ENCODE data around the gene PTPN6.

PTPN6 gene

DNA sequence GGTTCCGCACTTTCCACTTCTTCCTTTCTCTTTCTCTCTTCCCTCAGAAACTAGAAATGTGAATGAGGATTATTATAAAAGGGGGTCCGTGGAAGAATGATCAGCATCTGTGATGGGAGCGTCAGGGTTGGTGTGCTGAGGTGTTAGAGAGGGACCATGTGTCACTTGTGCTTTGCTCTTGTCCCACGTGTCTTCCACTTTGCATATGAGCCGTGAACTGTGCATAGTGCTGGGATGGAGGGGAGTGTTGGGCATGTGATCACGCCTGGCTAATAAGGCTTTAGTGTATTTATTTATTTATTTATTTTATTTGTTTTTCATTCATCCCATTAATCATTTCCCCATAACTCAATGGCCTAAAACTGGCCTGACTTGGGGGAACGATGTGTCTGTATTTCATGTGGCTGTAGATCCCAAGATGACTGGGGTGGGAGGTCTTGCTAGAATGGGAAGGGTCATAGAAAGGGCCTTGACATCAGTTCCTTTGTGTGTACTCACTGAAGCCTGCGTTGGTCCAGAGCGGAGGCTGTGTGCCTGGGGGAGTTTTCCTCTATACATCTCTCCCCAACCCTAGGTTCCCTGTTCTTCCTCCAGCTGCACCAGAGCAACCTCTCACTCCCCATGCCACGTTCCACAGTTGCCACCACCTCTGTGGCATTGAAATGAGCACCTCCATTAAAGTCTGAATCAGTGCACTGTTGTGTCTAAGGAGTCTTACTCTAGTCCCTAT is 28.0 kb upstream of the PTPN6 start:
- no peak for DNase-seq

DNA sequence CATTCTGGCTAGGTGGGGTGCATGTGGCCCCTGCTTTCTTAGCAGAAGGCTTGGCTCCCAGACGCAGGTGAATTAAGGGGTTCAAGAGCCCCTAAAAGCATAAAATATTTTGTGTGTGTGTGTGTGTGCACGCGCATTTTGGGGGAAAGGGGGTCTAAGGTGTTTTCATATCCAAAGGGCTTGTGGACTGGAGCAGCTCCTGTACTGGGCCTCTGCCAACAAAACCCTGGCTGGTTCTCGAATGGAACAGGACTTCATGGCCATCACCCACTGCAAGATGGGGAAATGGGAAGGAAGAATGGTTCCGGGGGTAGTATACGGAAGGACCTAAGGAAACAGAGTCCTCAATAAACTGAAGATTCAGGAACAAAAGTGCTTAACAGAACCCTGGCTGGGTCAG is 27.3 kb upstream of the PTPN6 start:
- DNase-seq, result no peak

DNA sequence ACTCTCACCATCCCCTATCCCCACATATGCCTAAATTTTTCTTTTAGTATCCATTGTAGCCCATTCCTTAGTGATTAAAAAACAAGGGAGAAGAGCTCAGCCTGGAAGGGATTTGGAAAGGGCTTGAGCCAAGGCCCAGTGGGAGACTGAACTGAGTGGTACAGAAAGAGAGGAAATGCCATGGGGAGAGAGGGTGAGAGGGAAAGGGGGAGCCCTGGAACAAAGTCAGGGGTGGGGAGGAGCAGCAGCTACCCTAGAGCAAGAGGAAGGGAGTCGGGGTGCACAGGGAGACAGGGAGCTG is 26.0 kb upstream of the PTPN6 start:
- DNase-seq, result no peak

DNA sequence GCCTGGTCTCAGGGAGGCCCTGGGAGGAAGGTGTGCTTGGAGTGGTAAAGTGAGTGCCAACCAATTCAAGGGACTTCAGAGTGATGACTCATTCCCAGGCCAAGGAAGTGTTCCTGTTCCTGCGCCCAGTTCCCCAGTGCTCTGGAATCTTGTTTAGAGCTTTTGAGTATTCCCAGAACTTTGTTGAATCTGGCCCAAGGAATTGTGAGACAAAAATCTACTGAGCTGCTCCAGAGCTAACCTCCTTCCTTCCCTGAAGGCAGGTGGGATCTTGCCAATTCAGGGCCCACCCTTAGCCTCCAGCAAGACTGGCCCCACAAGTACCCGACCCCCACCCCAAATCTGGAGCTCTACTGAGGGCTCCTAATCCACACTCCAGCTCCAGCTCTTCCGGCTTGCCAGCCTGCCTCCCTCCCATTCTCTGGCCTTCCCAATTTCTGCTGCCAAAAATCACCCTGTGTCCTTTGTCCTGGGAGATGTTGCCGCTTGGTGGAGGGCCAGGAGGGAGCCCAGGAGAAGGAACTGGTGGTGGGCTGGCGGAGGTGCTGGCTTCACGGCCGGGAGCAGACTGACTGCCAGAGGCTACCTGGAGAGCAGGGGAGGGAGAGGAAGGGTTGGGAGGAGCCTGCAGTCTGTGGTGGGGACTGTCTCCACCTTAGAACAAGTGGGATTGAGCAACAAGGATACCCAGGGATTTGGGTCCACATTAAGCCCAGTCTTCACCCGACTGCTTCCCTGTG is 25.4 kb upstream of the PTPN6 start:
- DNase-seq, result no peak

DNA sequence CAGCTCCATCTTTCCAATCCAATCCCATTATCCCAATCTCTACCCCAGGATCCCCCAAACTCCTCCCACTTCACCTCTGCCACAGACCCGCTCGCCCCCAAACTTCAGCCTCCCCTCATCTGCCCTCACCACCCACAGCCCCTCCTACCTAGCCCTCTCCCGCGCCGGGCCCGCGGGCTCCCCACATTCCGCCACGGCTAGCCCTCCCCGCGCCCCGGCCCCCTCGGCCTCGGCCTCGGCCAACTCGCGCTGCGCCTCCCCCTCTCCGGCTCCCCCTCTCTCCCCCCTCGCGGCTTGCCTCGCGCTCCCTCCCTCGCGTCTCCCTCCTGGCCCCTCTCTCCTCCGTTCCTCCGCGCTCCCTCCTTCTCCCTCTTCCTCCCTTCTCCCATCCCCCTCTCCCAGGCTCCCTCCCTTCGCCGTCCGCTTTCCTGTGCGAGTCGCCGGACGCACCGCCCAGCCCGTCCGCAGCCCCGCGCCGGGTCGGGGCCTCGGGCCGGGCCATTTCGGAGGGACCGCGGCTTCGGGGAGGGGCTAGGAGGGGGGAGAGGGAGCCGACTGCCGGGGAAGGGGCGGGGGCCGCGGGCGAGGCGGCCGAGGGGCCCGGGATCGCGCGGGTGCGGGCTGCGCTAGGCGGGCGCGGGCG is 23.7 kb upstream of the PTPN6 start, which contains the start of gene ATN1:
TSS of gene ATN1 (plus strand) at position 581 of the 643 bp plus-strand sequence. CDS start 6,043 bp downstream, outside the sequence.
- peak in 1 of 2 experiments; percentile 29 for DNase-seq

DNA sequence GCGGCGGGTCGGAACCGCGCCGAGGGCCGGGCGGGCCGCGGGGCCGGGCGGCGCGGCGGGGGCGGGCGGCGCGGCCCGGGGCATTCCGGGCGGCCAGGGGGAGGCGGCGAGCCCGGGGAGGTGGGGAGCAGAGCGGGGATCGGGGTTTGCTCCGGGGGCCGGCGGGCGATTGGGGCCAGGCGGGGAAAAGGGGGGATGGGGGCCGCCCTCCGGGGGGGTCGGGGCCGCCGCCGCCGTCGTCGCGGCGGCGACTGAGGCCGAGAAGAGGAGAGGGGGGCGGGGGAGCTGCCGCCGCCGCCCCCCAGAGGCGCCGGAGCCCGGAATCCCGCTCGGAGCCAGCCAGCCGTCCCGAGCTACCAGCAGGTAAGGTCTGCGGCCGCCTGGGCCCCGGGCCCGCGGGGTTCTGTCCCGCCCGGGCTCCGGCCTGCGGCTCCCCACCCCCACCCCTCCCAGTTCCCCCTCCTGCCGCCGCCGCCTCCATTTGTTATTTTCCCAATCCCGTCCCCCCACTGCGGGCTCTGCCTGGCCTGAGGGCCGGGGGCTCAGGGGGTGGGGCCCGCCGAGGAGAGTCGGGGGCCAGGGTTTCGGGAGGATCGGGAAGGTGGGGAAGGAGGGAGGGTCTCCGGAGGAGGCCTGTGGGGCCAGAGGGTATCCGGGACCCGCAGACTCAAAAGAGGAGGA is 23.0 kb upstream of the PTPN6 start:
- DNase-seq, result no peak

DNA sequence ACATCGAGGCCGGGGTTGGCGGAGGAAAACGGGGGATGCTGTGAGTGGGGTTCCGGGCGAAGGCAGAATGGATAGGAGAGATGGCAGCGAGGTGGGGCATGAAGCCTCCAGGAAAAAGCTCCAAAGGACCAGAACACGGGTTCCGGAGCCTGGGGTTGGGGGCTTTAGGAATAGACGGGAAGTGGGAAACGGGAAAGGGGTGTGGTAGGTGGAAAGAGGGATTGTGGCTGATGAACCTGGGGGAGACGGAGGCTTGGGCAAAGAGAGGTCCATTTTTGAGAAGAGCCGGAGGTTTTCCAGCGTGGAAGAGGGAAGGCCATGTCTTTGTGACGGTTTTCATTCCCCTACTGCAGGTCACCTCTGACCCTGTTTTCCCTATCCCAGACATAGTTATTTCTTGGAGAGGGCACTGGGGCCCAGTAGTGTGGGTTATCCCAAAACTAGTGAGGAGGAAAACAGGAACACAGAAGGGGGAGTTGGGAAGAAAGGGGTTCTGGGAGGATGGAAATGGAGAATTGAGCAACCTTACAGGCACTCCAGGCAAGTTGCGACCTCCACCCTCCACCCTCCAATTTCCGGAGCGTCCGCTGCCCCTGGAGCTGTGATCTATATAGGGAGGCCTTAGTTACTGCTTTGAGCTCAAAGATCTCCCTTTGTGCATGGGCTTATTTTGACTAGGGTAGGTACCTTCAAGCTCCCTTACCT is 22.3 kb upstream of the PTPN6 start:
- no peak for DNase-seq

DNA sequence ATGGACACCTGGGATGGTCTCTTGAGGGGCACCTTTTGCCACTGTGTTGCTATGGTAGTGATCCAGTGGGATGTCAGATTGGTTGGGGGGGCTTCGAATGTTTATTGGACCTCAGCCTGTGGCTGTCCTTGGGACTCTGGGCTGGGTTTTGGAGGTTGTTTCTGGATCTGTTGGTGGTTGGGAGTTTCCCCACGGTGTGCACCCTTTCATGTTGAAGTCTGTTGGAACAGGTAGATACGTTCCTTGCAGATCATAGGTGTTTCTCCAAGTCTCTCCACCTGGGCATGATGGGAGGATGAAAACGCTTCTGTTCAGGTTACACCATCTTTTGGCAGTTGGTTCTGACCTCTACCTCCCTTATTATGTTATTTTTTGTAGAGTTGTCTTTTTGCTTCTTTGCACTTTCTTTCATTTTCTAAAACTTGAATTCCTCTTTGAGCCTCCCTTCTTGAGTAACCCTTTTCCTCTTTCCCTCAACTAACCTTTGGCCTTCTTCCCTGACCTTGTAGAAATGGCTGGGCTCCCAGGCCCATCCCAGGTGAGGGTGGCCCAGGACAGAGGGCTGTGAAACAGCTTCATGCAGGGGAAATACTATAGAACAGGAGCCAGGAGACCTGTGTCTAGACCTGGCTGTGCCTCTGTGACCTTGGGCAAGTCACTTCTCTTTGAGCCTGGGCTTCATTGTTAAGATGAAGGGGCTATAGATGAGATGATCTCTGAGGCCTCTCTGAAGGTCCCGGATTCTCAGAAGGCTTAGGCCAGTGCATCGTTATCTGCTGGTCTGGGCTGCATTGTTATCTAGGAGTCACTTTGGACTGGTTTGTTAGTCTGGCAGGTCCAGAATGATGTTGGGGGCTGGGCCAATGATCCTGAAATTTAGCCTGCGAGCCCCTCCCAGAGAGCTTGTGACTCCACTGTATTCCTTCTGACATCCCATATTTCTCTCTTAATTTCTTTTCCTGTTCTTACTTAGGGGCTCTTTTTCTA is 21.4 kb upstream of the PTPN6 start:
- no peak for DNase-seq

DNA sequence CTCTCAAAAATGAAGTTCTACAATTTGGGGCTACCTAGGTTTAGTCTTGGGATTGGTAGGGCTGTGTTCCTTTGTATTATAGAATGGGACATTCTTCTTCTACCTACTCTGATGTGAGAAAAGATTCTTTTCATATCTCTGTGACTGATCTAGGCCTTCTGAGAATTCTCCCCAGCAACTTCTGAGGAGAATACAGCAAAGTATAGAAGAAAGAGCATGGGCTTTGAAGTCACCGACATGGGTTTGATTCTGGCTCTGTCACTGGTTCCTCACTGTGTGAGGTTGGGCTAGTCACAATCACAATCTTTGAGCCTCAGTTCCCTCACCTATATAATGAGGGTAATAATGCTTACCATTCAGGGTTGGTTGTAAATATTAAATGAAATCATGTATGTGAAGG is 18.4 kb upstream of the PTPN6 start:
- DNase-seq, result no peak

DNA sequence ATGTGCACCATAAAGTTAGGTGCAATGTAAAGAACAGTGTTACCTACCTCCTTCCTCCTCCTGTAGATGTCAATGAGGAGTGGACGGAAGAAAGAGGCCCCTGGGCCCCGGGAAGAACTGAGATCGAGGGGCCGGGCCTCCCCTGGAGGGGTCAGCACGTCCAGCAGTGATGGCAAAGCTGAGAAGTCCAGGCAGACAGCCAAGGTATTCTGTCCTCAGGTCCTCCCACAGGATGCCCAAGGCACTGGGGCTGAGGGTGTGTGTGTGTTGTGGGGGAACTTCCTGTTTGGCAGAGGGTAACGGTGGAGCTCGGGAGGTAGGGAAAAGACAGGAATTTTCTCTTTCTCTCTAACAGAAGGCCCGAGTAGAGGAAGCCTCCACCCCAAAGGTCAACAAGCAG is 17.0 kb upstream of the PTPN6 start:
- DNase-seq, result no peak

DNA sequence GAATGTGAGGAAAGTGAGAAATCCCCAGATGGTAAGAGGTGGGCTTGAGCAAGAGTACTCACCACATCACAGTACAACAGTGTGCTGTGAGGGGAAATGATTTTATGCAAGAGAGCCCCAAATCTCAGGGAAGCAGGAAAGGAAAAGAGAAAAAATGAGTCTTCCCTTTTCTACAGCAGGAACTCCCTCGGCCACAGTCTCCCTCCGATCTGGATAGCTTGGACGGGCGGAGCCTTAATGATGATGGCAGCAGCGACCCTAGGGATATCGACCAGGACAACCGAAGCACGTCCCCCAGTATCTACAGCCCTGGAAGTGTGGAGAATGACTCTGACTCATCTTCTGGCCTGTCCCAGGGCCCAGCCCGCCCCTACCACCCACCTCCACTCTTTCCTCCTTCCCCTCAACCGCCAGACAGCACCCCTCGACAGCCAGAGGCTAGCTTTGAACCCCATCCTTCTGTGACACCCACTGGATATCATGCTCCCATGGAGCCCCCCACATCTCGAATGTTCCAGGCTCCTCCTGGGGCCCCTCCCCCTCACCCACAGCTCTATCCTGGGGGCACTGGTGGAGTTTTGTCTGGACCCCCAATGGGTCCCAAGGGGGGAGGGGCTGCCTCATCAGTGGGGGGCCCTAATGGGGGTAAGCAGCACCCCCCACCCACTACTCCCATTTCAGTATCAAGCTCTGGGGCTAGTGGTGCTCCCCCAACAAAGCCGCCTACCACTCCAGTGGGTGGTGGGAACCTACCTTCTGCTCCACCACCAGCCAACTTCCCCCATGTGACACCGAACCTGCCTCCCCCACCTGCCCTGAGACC is 15.6 kb upstream of the PTPN6 start:
- DNase-seq, result no peak

DNA sequence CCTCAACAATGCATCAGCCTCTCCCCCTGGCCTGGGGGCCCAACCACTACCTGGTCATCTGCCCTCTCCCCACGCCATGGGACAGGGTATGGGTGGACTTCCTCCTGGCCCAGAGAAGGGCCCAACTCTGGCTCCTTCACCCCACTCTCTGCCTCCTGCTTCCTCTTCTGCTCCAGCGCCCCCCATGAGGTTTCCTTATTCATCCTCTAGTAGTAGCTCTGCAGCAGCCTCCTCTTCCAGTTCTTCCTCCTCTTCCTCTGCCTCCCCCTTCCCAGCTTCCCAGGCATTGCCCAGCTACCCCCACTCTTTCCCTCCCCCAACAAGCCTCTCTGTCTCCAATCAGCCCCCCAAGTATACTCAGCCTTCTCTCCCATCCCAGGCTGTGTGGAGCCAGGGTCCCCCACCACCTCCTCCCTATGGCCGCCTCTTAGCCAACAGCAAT is 14.9 kb upstream of the PTPN6 start:
- DNase-seq, result no peak

DNA sequence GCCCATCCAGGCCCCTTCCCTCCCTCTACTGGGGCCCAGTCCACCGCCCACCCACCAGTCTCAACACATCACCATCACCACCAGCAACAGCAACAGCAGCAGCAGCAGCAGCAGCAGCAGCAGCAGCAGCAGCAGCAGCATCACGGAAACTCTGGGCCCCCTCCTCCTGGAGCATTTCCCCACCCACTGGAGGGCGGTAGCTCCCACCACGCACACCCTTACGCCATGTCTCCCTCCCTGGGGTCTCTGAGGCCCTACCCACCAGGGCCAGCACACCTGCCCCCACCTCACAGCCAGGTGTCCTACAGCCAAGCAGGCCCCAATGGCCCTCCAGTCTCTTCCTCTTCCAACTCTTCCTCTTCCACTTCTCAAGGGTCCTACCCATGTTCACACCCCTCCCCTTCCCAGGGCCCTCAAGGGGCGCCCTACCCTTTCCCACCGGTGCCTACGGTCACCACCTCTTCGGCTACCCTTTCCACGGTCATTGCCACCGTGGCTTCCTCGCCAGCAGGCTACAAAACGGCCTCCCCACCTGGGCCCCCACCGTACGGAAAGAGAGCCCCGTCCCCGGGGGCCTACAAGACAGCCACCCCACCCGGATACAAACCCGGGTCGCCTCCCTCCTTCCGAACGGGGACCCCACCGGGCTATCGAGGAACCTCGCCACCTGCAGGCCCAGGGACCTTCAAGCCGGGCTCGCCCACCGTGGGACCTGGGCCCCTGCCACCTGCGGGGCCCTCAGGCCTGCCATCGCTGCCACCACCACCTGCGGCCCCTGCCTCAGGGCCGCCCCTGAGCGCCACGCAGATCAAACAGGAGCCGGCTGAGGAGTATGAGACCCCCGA is 14.3 kb upstream of the PTPN6 start:
- peak; percentile 62 to 71 for DNase-seq

DNA sequence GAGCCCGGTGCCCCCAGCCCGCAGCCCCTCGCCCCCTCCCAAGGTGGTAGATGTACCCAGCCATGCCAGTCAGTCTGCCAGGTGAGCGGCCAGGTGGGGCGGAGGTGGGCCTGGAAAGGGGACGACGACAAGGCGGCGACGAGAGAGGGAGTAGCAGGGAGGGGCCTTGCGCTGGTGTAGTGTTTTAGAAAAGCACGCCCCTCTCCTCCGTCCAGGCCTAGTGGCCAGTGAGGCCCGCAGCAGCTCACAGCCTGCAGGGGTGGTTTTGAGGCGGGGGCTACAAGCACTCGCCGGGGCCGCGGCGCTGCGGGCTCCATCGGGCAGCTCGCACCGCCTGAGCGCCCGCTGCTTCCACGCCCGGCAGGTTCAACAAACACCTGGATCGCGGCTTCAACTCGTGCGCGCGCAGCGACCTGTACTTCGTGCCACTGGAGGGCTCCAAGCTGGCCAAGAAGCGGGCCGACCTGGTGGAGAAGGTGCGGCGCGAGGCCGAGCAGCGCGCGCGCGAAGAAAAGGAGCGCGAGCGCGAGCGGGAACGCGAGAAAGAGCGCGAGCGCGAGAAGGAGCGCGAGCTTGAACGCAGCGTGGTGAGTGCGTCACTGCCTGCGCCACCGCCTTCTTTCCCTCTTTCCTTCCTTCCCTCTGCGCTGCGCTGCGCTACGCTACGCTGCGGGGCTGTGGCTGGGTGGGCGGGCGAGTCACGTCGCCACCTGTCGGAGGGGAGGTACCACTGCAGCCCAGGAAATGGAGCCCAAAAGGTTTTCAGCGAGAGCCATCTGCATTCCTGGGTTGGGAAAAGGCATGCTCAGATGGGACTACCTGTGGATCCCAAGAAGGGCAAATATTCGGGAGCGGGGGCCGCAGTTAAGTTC is 13.4 kb upstream of the PTPN6 start:
- DNase-seq, result peak; percentile 88 to 90

DNA sequence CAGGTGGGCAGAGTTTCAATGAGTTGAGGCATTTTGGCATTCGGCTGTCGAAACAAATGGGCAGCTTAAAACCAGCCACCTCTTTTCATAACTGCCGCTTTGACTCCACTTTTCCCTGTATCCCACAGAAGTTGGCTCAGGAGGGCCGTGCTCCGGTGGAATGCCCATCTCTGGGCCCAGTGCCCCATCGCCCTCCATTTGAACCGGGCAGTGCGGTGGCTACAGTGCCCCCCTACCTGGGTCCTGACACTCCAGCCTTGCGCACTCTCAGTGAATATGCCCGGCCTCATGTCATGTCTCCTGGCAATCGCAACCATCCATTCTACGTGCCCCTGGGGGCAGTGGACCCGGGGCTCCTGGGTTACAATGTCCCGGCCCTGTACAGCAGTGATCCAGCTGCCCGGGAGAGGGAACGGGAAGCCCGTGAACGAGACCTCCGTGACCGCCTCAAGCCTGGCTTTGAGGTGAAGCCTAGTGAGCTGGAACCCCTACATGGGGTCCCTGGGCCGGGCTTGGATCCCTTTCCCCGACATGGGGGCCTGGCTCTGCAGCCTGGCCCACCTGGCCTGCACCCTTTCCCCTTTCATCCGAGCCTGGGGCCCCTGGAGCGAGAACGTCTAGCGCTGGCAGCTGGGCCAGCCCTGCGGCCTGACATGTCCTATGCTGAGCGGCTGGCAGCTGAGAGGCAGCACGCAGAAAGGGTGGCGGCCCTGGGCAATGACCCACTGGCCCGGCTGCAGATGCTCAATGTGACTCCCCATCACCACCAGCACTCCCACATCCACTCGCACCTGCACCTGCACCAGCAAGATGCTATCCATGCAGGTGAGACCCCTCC is 12.6 kb upstream of the PTPN6 start:
- DNase-seq, result no peak

DNA sequence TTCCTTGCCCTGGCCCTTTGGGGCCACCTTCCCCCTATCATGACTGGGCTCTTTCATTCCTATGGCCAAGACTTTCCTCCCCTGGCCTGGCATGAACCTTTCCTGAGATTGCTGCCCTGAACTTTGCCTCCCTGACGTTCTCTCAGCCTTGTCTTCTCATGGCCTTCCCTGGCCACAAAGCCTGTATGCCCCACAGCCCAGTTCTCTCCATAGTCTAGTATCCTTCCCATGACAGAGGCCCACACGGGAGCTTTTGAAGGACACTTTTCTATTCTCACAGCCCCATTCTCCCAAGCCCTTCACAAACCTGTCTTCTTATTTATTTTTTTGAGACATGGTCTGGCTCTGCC is 12.0 kb upstream of the PTPN6 start:
- DNase-seq, result no peak

DNA sequence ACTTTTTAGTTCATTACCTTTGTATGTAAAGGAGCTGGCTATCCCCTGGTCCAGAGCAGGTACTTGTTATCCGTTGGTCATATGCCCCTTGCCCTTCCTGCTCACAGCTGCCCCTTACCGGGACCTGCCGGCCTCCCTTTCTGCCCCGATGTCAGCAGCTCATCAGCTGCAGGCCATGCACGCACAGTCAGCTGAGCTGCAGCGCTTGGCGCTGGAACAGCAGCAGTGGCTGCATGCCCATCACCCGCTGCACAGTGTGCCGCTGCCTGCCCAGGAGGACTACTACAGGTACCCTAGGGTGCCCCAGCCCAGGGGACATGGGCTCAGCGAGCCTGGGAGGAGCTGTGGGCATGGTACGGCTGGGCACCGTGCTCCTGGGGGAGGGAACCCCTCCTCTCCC is 9.9 kb upstream of the PTPN6 start:
- DNase-seq, result no peak

DNA sequence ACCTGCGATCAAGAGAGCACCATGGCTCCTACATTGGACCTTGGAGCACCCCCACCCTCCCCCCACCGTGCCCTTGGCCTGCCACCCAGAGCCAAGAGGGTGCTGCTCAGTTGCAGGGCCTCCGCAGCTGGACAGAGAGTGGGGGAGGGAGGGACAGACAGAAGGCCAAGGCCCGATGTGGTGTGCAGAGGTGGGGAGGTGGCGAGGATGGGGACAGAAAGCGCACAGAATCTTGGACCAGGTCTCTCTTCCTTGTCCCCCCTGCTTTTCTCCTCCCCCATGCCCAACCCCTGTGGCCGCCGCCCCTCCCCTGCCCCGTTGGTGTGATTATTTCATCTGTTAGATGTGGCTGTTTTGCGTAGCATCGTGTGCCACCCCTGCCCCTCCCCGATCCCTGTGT is 9.4 kb upstream of the PTPN6 start:
- no peak for DNase-seq
